ENCODE data around the gene METTL18.

GRCh38 chr1:169795687-169796086 lies 980 bp upstream of the METTL18 start:
- TF ChIP-seq CTCF (optimal IDR thresholded peaks at IDR 0.05 in 1 of 3, IDR thresholded peaks at IDR 0.05 in 1 of 3, conservative IDR thresholded peaks at IDR 0.05 in 1 of 3; ENCODE audit: extremely low read depth in 1 of 3, insufficient read depth in 2 of 3, low read length in 3 of 3) (no peak), EZH2 (IDR thresholded peaks at IDR 0.05; ENCODE audit: low read length) (no peak)

Measured in keratinocyte (primary cell).